Superior temporal gyrus (tissue), 1 donor: Measurements from ENCODE around the gene SUN1.

ENCODE experiments used
- DNase-seq: peaks from one replicate; pipeline ENCODE4 v3.0.0-alpha.2; 2016; ENCODE audit errors: extremely low spot score

SUN1 gene

DNA sequence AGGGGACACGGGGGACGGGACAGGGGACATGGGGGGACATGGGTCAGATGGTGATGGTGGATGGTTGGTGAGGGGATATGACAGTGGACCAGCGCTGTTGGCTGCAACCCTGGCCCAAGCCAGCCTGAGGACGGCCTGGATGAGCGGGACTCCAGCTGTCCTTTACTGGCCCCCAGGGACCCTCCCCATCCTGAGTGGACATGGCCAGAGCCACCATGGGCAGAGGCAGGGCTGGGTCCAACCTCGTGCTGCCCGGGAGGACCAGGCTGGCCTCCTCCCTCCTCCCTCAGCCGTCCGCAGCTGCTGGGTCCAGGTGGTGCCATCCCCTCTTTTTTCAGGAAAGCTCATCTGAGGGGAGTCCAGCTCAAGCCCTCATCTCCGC is 74.5 kb downstream of the SUN1 start:
- DNase-seq, result no peak

DNA sequence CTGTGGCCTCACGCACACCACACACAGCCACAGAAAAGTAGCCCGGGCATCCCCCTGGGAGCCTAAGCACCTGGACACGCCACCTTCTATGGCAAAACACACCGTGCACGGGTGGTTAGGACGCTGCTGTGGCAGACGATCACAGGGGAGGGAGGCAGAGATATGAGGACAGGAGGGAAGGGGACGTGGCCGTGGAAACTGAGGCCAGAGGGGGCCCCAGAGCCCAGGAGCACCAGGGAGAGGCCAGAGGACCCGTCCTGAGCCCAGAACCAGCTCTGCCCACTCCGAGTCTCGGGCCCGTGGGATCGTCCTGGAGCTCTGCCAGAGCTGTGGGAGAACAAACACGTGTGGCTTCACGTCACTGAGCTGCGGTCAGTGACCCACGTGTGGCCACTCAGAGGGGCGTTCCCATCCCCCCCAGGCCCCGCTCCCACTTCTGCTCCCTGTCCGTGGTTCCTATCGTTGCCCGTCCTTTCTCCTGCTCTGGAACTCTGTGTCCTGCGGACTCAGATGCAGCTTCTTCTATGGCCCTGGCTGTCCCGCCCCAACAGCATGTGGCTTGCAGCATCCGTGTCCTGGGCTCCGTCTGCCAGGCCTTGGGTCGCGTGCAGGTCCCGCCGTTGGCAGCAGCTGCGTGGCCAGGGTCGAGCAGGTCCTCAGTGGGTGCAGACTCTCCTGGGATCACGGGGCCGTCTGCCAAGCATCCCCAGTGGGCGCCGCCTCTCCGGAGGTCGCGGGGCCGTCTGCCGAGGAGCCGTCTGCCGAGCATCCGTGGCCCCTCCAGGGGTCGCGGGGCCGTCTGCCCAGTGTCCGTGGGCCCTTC is 75.1 kb downstream of the SUN1 start:
- DNase-seq, result no peak

DNA sequence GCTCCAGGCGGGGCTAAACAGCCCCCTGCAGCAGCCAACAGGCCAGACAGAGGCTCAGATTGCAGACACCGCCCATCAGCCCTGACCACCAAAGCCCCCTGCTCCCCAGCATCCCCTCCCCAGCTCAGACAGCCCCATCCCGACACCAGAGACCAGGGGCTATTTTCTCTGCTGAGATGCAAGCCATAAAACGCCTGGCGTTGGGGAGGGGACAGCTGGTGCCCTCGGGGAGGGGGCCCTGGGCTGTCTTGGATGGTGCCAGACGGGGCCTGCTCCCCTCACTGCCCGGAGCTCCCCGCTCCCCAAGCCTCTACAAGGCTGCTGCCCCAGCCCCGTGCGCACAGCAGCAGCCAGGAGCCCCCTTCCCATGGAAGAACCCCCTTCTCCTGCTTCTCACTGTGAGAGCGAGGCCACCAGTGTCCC is 75.9 kb downstream of the SUN1 start:
- DNase-seq, result no peak

DNA sequence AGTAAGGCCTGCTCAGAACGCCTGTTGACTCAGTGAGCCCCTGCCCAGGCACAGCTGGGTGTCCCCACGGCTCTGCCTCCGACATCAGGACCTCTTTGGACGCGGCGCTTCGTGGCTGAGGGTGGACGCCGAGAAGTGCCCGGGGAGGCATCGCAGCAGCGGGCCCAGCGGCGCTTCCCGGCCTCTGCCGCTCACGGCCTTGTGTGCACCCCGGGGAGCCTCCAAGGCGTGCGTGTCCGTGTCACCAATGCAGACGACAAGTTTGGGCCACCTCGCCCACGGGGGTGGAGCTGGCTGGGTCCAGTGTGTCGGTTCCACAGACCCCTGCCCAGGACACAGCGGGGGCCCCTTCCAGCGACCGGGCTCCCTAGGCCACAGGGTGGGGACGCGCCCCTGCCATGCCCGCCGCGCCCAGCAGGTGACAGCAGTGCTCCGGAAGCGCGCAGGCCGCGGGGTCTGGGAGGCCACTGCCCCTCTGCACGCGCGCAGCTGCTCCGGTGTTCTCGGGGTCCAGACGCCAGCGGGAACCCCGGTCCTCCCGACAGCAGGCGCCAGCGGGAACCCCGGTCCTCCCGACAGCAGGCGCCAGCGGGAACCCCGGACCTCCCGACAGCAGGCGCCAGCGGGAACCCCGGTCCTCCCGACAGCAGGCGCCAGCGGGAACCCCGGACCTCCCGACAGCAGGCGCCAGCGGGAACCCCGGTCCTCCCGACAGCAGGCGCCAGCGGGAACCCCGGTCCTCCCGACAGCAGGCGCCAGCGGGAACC is 76.5 kb downstream of the SUN1 start:
- peak; percentile 55 for DNase-seq

DNA sequence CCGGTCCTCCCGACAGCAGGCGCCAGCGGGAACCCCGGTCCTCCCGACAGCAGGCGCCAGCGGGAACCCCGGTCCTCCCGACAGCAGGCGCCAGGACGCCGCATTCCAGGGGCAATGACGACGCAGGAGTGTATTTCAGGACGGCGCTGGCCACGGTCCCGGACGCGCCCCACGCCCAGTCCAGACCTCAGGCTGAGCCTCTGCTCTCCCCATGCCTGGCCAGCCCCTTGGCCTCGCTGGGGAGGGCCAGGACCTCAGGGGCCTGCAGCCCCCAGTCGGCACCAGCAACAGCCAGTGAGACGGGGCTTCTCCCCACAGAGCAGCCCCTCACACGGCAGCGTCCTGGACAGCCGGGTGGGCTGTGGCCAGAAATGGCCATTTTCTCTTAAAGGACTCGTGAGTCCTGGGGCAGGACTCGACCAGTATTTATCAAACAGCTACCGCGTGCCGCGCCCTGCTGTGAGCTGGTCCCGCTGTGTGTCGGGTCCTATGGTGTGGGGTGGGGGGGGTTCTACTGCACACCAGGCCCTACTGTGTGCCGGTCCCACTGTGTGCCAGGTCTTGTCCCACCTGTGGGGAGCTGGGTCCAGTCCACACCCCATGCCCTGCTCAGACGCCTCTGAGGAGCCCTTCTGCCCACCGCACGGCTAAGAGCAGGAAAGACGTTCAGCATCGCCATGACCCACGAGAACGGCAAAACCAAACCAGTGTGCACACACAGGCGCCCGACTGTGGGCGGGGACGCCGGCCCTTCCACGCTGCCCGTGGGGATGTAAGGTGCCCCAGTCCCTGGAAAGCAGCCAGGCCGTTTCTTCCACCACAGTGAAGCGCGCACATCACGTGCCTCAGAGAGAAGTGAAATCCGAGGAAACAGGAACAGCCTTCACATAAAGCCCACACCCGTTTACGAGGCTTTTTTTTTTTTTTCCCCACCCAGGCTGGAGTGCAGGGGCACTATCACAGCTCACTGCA is 77.4 kb downstream of the SUN1 start:
- DNase-seq, result peak; percentile 63

DNA sequence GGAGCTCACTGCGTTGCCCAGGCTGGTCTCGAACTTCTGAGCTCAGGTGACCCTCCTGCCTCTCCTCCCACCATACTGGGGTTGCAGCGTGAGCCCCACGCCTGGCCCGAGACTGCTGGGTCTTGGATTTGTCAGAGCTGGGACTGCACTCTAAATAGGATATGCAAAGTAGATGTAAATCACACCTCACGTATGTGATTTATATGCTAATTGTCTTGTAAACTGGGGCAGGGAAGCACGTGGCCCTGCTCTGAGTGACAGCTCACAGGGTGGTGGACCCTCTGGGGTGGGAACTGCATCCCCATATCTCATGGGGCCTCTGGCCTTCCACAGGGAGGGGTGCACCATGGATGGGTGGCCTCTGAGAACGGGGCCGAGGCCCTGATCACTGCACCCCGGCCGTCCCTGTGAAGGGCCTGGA is 78.2 kb downstream of the SUN1 start:
- no peak for DNase-seq

DNA sequence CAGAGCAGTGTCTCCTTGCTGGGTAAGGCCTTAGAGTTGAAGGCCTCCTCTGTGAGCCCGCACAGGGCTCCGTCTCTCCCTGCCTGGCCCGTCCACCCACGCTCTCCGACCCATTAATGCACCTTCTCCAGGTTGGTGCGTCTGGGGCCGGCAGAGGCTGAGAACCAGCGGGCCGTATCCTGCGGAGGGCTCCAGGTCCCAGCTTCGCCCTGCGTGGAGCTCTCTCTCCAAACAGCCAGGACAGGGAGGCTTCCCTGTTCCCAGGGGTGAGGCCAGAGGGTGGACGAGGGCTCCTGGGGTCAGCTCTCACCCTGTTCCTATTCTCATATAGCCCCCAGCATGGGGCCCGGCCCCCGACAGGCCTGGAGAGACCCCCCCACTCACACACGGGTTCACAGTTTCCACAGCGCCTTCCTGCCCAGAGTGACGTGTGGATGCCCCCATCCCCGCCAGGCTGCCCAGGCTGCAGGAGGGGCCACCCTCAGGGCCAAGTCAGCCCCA is 78.7 kb downstream of the SUN1 start:
- DNase-seq, result no peak

DNA sequence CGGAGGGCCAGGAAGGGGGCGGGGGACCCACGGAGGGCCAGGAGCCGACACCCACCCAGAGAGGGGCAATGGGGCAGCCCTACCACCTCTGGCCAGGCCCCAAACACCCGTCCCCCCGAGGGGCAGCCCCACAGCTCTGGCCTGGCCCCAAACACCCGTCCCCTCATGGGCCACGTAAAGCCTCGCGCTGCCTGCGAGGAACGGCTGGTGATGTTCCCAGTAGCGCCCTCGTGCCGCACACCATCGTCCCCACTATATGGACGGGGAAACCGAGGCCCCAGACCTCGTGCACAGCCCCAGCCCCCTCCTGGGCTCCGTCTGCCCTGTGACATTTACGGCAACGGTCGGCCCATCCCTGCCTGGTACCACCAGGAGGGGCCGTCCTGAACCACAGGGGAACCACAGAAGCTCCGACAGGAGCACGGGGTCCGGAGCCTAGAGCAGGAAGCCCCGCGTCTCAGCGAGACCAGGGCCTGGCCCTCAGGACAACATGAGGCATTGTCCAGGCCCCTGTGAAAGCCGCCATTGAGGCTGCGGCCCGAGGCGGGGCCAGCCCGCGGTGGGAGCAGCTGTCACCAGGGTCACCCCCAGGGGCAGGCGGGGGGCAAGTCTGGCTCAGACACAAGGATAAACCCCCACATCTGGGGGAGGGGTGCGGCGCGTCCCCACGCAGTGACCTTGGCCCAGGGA is 79.7 kb downstream of the SUN1 start:
- DNase-seq, result peak; percentile 81

DNA sequence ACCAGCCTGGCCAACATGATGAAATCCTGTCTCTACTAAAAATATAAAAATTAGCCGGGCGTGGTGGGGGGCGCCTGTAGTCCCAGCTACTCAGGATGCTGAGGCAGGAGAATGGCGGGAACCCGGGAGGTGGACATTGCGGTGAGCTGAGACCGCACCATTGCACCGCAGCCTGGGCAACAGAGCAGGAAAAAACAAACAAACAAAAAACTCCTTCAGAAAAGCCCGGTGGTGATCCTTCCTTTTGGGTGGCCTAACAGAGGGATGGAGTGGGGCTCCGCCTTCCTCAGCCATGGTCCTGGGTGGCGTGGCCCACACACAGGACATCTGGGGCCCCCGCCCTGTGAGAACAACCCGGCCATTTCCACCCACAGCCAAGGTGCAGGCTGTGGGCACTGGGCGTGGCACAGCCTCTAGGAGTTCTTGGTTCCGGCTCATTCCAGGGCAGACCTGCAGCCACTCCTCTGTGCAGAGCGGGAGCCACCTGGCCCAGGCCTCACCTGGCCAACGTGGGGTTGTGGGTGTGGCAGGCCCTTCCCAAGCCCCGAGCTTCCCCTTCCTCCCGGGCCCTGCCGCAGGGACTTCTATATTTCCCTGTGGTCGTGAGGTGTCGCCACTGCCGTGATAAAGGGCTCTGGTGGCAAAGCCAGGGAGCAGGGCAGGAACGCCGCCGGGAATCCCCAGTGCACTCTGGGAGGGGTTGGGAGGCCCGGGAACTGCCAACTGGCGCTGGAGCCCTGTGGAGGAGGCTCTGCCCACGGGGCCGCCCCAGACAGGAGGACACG is 81.7 kb downstream of the SUN1 start:
- DNase-seq, result peak; percentile 81

DNA sequence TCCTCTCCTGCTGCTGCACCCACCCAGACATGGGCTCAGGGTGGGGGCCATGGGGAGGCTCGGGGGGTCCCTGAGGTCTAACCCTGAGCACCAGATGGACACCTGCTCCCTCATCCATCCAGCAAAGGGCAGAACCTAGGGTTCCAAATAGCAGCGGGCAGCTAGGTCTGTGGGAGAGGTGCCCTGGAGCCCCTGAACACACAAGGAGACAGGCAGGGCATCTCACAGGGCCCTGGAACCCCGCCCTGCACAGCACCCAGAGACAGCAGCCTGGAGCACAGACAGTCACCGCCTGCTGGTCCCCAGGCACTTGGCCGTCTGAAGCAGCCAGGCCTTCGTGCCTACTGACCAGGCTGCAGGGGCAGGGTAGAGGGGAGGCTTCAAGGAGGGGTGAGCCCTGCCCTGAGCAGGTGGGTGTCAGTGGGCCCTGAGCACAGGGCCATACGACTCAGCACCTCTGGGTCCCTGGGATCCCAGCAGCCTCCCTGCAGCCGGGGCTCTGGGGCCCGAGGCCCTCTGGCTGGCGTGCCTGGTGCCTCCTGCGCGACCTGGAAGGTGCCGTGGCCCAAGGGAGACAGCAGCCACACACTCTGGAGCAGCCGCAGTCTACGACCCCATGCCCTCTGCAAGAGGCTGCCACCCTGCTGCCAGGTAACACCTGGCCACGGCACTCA is 82.4 kb downstream of the SUN1 start:
- no peak for DNase-seq

DNA sequence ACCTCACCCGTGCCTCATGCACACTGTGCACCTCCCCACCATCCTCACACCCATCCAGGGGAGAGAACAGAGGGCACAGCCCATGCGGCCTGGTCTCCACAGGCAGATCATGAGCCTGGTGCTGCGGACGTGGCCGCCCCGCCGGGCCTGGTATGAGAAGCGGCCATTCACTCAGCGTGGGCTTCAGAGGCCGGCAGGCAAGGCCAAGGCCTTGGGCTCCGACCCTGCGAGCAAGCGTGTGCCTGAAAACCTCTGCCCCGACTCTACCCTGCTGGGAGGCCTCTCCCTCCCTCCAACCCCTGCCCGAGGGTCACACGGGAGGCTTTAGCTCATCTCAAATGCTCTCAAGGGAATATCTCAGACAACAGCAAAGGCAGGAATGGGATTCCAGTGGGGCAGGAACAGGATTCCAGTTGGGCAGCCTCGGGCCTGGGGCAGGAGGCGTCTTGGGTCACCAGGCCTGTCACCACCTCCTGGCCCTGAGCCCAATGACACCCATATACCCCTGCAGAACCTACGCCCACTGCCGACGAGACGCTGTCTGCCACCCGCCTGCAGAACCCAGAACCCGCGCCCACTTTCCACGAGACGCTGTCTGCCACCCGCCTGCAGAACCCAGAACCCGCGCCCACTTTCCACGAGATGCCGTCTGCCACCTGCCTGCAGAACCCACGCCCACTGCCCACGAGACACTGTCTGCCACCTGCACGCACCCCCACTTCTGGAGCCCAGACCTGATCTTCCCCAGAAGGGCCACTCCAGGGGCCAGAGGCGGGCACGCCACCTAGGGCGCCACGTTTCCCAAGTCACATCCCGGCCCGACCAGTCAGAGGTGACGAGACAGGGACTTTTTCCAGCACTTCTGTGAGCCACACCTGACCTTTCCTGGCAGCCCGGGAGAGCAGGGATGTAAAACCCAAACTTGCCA is 83.3 kb downstream of the SUN1 start:
- no peak for DNase-seq

DNA sequence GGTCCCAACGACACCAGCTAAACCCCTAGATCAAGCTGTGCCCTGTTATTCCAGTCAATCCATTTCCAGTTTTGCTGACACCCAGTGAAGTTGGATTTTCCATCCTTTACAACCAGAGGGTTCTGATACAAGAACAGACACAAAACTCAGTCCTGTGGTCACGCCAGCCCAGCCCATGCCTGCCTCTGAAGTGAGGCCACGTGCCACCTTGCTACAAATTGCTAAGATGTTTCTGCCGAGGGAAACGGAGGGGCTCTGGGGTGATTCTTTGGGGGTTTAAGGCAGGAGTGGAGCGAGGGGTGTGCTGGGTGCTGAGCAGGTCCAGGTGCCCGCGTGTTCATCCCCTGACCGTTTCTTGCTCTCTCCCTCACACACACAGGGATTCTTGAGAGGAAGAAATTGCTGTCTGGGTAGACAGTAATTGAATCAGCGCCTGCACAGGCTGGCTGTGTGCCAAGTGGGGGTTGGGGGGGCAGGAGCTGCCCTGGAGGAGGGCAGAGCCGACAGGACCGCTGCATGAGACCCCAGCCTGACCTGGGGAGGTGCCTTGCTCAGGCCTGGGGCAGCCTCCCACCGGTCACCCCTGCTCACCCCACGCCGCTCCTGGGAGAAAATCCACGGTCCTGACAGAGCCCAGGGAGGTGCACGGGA is 84.1 kb downstream of the SUN1 start:
- no peak for DNase-seq

DNA sequence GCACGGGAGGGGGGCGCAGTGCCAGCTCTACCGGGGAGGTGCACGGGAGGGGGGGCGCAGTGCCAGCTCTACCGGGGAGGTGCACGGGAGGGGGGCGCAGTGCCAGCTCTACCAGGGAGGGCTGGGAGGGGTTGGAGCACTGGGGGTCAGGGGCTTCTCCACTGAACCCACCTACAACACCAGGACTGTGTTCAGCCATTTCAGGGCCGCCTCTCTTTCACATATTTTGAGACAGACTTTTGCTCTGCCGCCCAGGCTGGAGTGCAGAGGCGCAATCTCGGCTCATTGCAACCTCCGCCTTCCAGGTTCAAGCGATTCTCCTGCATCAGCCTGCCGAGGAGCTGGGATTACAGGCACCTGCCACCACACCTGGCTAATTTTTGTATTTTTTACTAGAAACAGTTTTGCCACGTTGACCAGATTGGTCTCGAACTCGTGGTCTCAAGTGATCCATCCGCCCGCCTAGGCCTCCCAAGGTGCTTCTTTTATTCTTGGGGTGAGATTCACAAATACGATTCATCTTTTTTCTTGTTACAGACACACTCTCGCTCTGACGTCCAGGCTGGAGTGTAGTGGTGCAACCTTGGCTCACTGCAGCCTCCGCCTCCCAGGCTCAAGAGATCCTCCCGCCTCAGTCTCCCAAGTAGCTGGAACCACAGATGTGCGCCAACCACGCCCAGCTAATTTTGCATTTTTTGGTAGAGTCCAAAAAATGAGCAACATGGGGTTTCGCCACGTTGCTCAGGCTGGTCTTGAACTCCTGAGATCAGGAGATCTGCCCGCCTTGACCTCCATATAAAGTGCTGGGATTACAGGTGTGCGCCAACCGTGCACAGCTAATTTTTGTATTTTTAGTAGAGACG is 85.2 kb downstream of the SUN1 start:
- DNase-seq, result no peak

DNA sequence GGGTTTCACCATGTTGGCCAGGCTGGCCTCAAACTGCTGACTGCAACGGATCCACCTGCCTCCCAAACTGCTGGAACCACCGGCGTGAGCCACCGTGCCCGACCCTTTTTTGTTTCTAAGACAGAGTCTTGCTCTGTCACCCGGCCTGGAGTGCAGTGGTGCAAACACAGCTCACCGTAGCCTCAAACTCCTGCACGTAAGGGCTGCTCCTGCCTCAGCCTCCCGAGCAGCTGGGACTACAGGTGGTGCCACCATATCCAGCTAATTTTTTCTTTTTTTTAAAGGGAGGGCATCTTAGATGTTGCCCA is 85.8 kb downstream of the SUN1 start:
- DNase-seq, result no peak

DNA sequence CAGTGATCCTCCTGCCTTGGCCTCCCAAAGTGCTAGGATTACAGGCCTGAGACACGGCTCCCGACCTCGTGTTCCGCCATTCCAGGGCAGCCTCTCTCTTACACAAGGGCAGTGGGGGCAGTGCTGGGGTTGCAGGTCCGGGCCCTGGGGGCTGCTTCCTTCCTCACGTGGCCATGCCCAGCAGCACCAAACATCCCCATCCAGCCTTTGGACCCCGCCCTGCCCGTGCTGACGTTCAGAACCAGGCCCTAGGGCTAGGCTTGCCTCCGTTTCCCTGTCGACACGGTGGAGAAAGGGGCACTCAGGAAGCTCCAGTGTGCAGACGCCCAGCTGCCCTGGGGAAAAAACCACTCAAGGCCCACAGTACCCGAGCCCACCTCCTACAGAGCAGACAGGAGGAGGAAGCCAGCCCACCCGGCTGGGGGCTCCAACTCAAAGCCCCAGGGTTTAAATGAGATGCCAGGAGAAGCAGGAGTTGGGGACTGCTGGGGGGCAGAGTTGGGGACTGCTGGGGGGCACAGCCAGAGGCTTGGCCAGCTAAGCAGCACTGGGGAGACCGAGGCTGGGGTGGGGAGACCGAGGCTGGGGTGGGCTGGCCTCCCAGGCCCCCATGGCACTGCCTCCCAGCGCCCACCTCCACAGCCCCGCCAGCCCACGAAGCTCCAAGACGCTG is 86.3 kb downstream of the SUN1 start:
- no peak for DNase-seq

DNA sequence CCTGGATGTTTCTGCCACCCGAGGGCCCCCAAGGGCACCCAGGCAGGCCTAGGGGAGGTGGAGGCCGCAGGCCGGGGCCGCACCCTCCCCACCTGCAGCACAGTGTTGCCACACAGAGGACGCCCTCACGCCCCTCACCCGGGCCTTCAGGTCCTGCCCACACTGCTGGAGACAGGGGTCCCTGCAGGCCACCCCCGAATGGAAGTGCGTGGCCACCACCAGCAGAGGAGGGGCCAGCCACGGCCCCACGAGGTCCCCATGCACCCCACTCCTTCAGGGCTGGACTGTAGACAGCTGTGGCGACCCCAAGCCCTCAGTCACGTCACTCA is 86.8 kb downstream of the SUN1 start:
- DNase-seq, result no peak

DNA sequence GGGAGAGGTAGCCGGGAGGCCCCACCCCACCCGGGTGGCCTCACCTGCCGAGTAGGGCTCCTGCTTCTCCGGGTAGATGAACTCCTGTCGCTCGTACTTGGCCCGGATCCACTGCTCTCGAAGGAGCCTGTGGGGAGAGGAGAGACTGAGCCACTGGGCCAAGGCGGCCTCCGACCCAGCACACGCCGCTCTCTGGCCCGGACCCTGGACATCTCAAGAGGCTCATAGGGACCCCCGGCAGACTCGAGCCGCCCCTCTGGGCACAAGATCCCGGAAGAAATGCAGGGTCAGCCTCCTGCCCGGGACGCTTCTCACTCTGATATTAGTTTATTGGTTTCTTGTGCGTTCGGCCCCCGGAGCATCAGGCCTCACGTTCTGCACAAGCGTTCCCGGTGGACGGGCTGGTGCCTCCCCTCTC is 87.7 kb downstream of the SUN1 start:
- no peak for DNase-seq
